Sigmoid colon (tissue), 7 donors: Measurements from ENCODE around the gene FOXG1. TPM values are rescaled to one million over a fixed set of nuclear protein-coding genes. Genes with fewer than 3 reads are reported as not detected.

Source experiments
- DNase-seq: peaks from one replicate; pipeline ENCODE4 v3.0.0-alpha.2; 2019
- H3K27ac ChIP-seq, 4 donors: fragments of 200-600 bp; sonication (generic); one replicate each; pipeline ENCODE4 v1.5.1; 2016 to 2019; ENCODE audit warnings: mild to moderate bottlenecking in 1 of 4
- H3K27me3 ChIP-seq, 3 donors: fragments of 200-600 bp; sonication (generic); one replicate each; pipeline ENCODE4 v1.5.1; 2019; ENCODE audit warnings: mild to moderate bottlenecking in 1 of 3
- H3K36me3 ChIP-seq, 4 donors: fragments of 200-600 bp; sonication (generic); one replicate each; pipeline ENCODE4 v1.5.1; 2016 to 2019
- H3K4me1 ChIP-seq, 4 donors: fragments of 200-600 bp; sonication (generic); one replicate each; pipeline ENCODE4 v1.5.1; 2017 to 2019
- H3K4me3 ChIP-seq, 4 donors: fragments of 200-600 bp; sonication (generic); one replicate each; pipeline ENCODE4 v1.5.1; 2017 to 2019; ENCODE audit warnings: mild to moderate bottlenecking in 2 of 4, moderate library complexity in 1 of 4
- H3K9me3 ChIP-seq, 4 donors: fragments of 200-600 bp in 3 of 4; sonication (generic) in 3 of 4; one replicate each; pipeline versions ENCODE4 v1.5.1 to v1.6.1; 2013 to 2019
- EP300 ChIP-seq, 4 donors: sonication (generic); formaldehyde crosslinking; IDR thresholded peaks; one replicate each; pipeline ENCODE4 v1.6.1; 2017; ENCODE audit warnings: antibody characterized with exemption in 4 of 4
- POLR2A ChIP-seq, 2 donors: fragments of 450-650 bp; IDR thresholded peaks; one replicate each; pipeline ENCODE4 v1.6.1; 2016; ENCODE audit warnings: antibody characterized with exemption in 2 of 2, mild to moderate bottlenecking in 2 of 2, moderate library complexity in 2 of 2
- POLR2AphosphoS5 ChIP-seq, 4 donors: sonication (generic); formaldehyde crosslinking; IDR thresholded peaks; one replicate each; pipeline ENCODE4 v1.6.1; 2017; ENCODE audit warnings: antibody characterized with exemption in 4 of 4
- WGBS, 2 donors: extraction: QIAGEN DNeasy Blood & Tissue Kit; methylation state at CpG; one replicate each; pipeline ENCODE4 v1.1.7; 2013; 5-methylcytosine and 5-hydroxymethylcytosine counted together
- intact Hi-C: fragments of 100-400 bp; cut with DNase I; formaldehyde crosslinking; loops from one replicate; pipeline ENCODE4 v1.15.1; 2023
- polyA plus RNA-seq, 3 donors: library from polyadenylated mRNA; stranded (reverse); fragments of 200-250 nt; gene quantifications; one replicate each; pipeline ENCODE4 v1.2.3, GENCODE V29; 2013
- total RNA-seq, 4 donors: library from RNA; depleted of rRNA; stranded (reverse); fragments of >200 nt; gene quantifications; one replicate each; pipeline ENCODE4 v1.1.0, GENCODE V29; 2016
- TF ChIP-seq, protein P1 (sequence below), 4 experiments: fragments of 450-650 bp in 3 of 4; fragments of 200-600 bp in 1 of 4; IDR thresholded peaks; one replicate each; pipeline ENCODE4 v1.5.1; 2016 to 2019; ENCODE audit warnings: antibody characterized with exemption in 4 of 4, mild to moderate bottlenecking in 3 of 4, moderate library complexity in 2 of 4
- donor health status: healthy with polysubstance abuse.
- donor health status: Bipolar disorder and iron deficiency.
- donor health status: healthy.

Gene FOXG1
- total and polyA plus RNA-seq, 7 donors, result 0.03 TPM; not detected in 6

DNA sequence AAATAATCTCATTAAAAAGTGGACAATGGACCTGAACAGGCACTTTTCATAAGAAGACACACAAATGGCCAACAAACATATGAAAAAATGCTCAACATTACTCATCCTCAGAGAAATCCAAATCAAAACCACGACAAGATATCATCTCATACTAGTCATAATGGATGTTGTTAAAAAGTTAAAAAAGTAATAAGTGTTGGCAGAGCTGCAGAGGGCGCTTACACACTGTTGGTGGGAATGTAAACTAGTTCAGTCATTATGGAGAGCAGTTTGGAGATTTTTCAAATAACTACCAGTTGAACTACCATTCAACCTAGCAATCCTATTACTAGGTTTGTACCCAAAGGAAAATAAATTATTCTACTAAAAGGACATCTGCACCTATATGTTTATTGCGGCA, 47.2 kb downstream of the FOXG1 start:
- Histone ChIP-seq H3K27me3 (no peaks in the 10 kb centered on the region), H3K4me1 (no peaks in the 10 kb centered on the region), H3K4me3 (no peak overlapping the region), H3K9me3 (no peaks in the 10 kb centered on the region), H3K27ac (no peak overlapping the region), H3K36me3 (no peaks in the 10 kb centered on the region)
- TF ChIP-seq POLR2AphosphoS5 (IDR thresholded peaks at IDR 0.05) (no peak), POLR2A (IDR thresholded peaks at IDR 0.05) (no peak), EP300 (IDR thresholded peaks at IDR 0.05) (no peak)
- TF ChIP-seq, protein P1, sequence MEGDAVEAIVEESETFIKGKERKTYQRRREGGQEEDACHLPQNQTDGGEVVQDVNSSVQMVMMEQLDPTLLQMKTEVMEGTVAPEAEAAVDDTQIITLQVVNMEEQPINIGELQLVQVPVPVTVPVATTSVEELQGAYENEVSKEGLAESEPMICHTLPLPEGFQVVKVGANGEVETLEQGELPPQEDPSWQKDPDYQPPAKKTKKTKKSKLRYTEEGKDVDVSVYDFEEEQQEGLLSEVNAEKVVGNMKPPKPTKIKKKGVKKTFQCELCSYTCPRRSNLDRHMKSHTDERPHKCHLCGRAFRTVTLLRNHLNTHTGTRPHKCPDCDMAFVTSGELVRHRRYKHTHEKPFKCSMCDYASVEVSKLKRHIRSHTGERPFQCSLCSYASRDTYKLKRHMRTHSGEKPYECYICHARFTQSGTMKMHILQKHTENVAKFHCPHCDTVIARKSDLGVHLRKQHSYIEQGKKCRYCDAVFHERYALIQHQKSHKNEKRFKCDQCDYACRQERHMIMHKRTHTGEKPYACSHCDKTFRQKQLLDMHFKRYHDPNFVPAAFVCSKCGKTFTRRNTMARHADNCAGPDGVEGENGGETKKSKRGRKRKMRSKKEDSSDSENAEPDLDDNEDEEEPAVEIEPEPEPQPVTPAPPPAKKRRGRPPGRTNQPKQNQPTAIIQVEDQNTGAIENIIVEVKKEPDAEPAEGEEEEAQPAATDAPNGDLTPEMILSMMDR (IDR thresholded peaks at IDR 0.05), result no peak
- DNase-seq, result no peak
- intact Hi-C loops, result no loop called here
- 83 to 88% methylated on average over 3 of the region's 3 CpGs for WGBS, 2 donors
